ENCODE data around the gene YTHDF2.

DNA sequence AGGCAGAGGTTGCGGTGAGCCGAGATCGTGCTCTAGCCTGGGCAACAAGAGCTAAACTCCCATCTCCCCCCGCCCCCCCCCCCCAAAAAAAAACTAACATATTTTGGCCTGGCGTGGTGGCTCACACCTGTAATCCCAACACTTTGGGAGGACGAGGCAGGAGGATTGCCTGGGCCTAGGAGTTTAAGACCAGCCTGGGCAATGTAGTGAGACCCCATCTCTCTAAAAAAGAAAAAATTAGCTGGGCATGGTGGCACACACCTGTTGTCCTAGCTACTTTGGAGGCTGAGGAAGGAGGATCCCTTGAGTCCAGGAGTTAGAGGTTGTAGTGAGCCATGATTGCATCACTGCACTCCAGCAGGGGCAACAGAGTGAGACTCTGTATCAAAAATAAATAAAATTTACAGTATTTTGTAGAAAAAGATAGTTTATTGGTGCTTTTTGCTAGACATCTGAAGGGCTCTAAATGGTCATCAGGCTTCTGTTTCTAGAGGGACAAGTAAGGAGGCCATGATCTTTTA, 9.0 kb downstream of the YTHDF2 start:
- TF ChIP-seq POLR2AphosphoS5 (IDR thresholded peaks at IDR 0.05; ENCODE audit: borderline replicate concordance, low read depth, low read length) (no peak), EZH2 (IDR thresholded peaks at IDR 0.05) (no peak), FOXP2 (optimal IDR thresholded peaks at IDR 0.05; ENCODE audit: control extremely low read depth, extremely low read length, insufficient read depth) (no peak)

Data from SK-N-MC (cell line).